WI38 (cell line): Measurements from ENCODE around the gene RHCG.

Experiments used
- H3K4me3 ChIP-seq: 2 replicates; pipeline ENCODE4 v1.5.1; 2011; ENCODE audit warnings: low read depth, mild to moderate bottlenecking, control low read depth, low read length
- TF ChIP-seq, protein P1 (sequence below): IDR thresholded peaks from 2 replicates; pipeline ENCODE4 v1.5.1; 2012; ENCODE audit warnings: low read depth, mild to moderate bottlenecking, control low read depth, low read length

Gene RHCG

DNA sequence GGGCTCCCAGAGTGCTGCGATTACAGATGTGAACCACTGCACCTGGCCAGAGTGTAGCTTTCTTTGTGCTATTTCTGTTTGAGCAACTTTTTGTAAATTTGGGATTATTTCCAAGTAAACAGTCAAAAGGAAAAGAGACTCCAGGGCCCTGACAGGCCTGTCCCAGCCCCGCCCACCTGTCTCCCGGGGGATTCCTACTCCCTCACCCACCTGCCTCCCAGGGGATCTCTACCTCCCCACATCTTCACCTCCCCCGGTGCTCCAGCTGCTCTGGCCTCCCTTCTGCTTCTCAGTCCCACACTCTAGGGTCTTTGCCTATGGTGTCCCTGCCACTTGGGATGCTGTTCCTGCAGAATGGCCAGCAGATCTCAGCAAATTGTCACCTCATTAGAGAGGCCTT, 7.0 kb downstream of the RHCG start:
- H3K4me3 ChIP-seq, result no peak overlapping the region
- TF ChIP-seq, protein P1, sequence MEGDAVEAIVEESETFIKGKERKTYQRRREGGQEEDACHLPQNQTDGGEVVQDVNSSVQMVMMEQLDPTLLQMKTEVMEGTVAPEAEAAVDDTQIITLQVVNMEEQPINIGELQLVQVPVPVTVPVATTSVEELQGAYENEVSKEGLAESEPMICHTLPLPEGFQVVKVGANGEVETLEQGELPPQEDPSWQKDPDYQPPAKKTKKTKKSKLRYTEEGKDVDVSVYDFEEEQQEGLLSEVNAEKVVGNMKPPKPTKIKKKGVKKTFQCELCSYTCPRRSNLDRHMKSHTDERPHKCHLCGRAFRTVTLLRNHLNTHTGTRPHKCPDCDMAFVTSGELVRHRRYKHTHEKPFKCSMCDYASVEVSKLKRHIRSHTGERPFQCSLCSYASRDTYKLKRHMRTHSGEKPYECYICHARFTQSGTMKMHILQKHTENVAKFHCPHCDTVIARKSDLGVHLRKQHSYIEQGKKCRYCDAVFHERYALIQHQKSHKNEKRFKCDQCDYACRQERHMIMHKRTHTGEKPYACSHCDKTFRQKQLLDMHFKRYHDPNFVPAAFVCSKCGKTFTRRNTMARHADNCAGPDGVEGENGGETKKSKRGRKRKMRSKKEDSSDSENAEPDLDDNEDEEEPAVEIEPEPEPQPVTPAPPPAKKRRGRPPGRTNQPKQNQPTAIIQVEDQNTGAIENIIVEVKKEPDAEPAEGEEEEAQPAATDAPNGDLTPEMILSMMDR, result no peak

DNA sequence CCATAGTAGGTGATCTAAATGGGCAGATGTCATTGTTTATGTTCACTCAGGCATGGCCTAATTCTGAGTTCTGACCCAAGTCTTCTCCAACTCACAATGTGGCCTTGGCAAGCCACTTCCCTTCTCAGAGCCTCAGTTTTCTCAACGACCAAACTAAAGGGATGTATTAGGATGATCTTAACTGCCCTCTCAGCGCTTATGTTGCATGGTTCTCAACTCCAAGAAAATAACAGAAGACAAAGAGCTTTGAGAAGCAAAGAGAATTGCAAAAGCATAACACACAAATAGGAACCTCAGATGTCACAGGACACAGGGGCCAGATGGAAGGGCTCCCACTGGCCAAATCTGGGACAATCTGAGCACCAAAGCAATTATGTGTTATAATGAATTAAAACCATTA, 8.6 kb downstream of the RHCG start:
- no peak overlapping the region for H3K4me3 ChIP-seq
- TF ChIP-seq, protein P1, result no peak

DNA sequence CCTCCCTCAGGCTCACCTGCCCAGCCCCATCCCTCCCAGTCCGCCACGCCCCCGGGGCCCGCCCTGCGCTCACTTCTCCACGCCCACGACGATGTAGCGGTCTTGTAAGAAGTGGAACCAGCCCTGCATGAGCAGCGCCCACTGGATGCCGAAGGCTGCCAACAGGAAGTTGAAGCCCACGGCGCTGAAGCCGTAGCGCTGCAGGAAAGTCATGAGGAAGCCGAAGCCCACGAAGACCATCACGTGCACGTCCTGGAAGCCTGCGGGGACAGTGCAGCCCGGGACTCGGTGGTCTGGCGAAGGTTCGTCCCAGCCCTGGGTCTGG, 9.7 kb downstream of the RHCG start:
- H3K4me3 ChIP-seq, result no peak overlapping the region
- TF ChIP-seq, protein P1, result no peak

DNA sequence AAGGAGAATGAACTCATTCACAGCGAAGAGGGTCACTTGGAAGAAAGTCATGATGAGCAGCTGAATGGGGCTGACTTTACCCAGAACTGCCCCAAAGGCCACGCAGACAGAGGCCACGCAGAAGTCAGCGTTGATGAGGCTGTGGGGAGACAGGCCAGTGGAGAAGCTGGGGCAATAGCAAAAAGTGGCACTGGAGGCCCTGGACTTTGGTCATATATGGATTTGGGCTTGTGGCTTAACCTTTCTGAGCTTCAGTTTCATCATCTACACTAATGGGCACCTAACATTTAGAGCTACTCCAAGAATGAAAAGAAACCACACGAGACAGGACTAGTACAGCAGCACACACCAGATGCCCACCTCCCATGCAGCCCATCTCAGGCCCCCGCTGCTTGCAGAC, 13.3 kb downstream of the RHCG start:
- H3K4me3 ChIP-seq, result no peak overlapping the region
- TF ChIP-seq, protein P1, result no peak

DNA sequence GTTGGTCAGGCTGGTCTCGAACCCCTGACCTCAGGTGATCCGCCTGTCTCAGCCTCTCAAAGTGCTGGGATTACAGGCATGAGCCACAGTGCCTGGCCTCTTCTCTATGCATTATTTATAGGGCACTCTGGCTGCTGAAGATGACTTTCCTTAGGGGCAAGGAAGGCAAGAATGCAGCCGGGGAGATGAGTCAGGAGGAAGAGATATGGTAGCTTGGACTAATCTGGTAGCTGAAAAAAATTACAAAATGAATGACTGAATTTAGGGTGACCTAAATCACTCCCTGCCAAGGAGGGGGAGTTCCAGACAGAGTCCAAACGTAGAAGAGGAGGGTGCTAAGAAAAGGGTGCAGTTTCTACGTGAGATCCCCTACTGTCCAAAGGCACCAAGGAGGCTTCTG, 14.2 kb downstream of the RHCG start:
- TF ChIP-seq, protein P1, result no peak
- H3K4me3 ChIP-seq, result no peak overlapping the region

DNA sequence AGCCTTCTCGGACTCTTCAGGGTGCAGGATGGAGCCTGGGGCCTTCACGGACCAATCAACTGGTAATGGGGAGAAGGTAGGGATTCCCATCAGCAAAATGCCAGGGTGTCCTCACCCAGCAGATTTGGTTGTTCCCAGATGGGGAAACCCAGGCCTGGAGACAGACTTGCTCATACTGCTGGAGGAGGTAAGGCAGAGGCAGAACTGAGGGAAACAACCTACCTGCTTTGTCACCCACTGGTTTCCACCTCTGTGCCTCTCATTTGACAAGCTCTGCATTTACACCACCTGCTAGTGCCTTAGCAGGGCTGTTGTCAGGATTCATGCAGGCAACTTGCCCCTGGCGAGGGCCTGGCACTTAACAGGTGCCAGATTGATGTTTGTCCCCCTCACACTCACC, 15.9 kb downstream of the RHCG start:
- TF ChIP-seq, protein P1, result no peak
- no peak overlapping the region for H3K4me3 ChIP-seq

DNA sequence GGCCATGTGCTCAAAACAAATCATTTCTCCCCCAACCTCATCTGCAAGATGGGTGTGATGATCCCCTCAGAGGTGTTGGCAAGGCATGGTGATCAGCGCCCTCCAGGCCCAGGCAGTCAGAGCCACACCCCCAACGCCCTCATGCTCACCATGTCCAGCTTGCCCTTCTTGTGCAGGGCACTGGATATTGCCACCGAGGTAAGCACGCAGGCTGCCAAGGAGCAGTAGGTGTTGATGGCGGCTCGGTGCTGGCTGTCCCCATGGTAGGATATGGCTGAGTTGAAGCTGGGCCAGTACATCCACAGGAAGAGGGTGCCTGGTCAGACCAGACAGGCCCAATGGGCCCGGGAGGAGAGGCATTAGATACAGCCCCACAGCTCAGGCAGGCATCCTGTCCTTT, 17.2 kb downstream of the RHCG start:
- TF ChIP-seq, protein P1, result no peak
- no peak overlapping the region for H3K4me3 ChIP-seq
